Thoracic aorta (tissue), 2 donors: Measurements from ENCODE around the gene RASD2. TPM values are rescaled to one million over a fixed set of nuclear protein-coding genes. Genes with fewer than 3 reads are reported as not detected.
"Not testable (repeated sequence)": the region's sequence is repeated elsewhere in the genome, so short reads cannot be mapped to it uniquely, and the experiment has no call there.

Source experiments
- ATAC-seq: fragments of 150-250 bp; one replicate; pipeline ENCODE4 v1.8.0; 2017; ENCODE audit warnings: low read depth; ENCODE audit not compliant: insufficient number of reproducible peaks, low FRiP score
- DNase-seq: peaks from one replicate; pipeline ENCODE4 v3.0.0-alpha.2; 2020; ENCODE audit warnings: low spot score
- H3K27ac ChIP-seq, 2 donors: fragments of 200-600 bp; sonication (generic); 1 replicate in 1 of 2; 2 replicates in 1 of 2; pipeline ENCODE4 v1.5.1; 2016; ENCODE audit warnings: mild to moderate bottlenecking in 2 of 2, moderate library complexity in 2 of 2
- H3K27me3 ChIP-seq: fragments of 200-600 bp; sonication (generic); replicated peaks from 2 replicates; pipeline ENCODE4 v1.6.0; 2016; ENCODE audit warnings: mild to moderate bottlenecking; ENCODE audit not compliant: insufficient read depth
- H3K36me3 ChIP-seq: fragments of 200-600 bp; sonication (generic); one replicate; pipeline ENCODE4 v1.5.1; 2016
- H3K4me1 ChIP-seq, 2 donors: fragments of 200-600 bp; sonication (generic); 1 replicate in 1 of 2; 2 replicates in 1 of 2; pipeline versions ENCODE4 v1.5.1 to v1.6.0; 2016; ENCODE audit warnings: low read depth in 2 of 2, mild to moderate bottlenecking in 1 of 2; ENCODE audit not compliant: control insufficient read depth in 1 of 2
- H3K4me3 ChIP-seq: fragments of 200-600 bp; sonication (generic); 2 replicates; pipeline ENCODE4 v1.5.1; 2016; ENCODE audit warnings: mild to moderate bottlenecking
- H3K9me3 ChIP-seq: fragments of 200-600 bp; sonication (generic); 2 replicates; pipeline ENCODE4 v1.5.1; 2016
- total RNA-seq, 2 donors: library from RNA; depleted of rRNA; stranded (reverse); fragments of >200 nt; gene quantifications; one replicate each; pipeline versions ENCODE4 v1.1.0 to v1.2.3, GENCODE V29; 2016
- TF ChIP-seq, protein P1 (sequence below): fragments of 200-600 bp; sonication (generic); IDR thresholded peaks from one replicate; pipeline ENCODE4 v1.5.1; 2019; ENCODE audit warnings: antibody characterized with exemption

The RASD2 gene
- 10 to 100 TPM; 14.0 to 18.8 TPM for total RNA-seq

DNA sequence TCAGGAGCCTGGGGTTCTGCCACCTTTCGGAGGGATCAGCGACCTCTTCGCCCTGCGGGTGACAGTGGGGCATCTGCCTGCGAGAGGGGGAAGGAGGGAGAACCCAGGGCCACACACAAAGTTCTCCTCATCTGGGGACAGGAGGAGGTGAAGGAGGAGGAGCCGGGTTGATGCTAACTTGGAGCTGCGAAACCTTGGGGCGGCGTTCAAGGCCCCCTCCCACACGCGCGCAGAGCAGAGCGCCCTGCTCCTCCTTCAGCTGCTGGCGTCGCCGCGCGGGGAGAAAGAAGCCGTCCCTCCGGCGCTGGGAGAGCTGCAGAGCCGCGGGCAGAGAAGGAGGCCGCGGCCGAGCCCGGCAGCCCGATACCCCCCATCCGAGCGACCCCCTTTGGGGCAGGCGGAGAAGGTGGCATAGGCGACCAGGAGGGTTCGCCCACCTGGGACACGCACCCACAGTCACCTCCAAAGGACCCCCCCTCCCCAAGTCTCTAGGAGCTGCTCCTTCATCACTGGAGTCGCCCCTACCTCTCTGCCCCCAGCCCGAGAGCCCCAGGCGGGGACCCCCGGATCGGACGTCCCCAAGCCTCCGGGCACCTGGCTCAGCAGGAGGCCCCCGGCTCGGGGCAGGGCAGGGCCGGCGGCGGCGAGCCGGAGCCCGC, at the start of gene RASD2:
Gene RASD2, plus strand, starts transcription at position 237 of the 659 bp plus-strand sequence. CDS start 5,979 bp downstream, outside the sequence.
- Histone ChIP-seq H3K27ac (peak within 1 kb of the TSS; percentile 95 to 96), H3K4me1 (peaks cover 13 to 69% of the 10 kb centered on the region in 2 donors), H3K9me3 (no peaks in the 10 kb centered on the region), H3K36me3 (no peaks in the 10 kb centered on the region), H3K4me3 (peak within 1 kb of the TSS; percentile 85), H3K27me3 (no peaks in the 10 kb centered on the region)
- TF ChIP-seq, protein P1, sequence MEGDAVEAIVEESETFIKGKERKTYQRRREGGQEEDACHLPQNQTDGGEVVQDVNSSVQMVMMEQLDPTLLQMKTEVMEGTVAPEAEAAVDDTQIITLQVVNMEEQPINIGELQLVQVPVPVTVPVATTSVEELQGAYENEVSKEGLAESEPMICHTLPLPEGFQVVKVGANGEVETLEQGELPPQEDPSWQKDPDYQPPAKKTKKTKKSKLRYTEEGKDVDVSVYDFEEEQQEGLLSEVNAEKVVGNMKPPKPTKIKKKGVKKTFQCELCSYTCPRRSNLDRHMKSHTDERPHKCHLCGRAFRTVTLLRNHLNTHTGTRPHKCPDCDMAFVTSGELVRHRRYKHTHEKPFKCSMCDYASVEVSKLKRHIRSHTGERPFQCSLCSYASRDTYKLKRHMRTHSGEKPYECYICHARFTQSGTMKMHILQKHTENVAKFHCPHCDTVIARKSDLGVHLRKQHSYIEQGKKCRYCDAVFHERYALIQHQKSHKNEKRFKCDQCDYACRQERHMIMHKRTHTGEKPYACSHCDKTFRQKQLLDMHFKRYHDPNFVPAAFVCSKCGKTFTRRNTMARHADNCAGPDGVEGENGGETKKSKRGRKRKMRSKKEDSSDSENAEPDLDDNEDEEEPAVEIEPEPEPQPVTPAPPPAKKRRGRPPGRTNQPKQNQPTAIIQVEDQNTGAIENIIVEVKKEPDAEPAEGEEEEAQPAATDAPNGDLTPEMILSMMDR = no peak
- DNase-seq (no peak), ATAC-seq (no peak)

DNA sequence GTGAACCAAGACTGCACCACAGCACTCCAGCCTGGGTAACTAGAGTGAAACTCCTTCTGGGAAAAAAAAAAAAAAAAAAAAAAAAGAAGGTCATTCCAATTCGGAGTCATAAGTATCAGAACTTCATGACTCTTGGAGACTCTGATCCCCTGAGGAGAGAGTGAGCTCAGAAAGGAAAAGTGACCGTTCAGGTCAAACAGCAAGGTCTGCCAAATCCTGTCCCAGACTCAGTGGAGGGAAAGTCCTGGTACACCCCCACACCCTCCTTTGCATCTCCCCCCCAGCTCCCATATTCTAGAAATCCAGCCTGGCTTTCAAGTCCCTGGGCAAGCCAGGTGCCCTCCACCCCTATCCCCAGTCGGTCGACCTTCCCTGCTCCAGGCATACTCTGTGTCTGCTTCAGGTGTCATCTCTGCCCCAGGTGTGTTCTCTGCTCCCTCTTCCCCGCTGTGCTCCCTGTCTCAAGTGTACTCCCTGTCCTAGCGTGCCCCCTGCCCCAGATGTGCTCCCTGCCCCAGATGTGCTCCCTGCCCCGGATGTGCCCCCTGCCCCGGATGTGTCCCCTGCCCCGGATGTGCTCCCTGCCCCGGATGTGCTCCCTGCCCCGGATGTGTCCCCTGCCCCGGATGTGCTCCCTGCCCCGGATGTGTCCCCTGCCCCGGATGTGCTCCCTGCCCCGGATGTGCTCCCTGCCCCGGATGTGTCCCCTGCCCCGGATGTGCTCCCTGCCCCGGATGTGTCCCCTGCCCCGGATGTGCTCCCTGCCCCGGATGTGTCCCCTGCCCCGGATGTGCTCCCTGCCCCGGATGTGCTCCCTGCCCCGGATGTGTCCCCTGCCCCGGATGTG, 49.3 kb upstream of the RASD2 start:
- H3K4me1 ChIP-seq, DNase-seq, H3K27me3 ChIP-seq, H3K36me3 ChIP-seq, H3K27ac ChIP-seq, ATAC-seq, H3K9me3 ChIP-seq, H3K4me3 ChIP-seq: not testable (repeated sequence)

DNA sequence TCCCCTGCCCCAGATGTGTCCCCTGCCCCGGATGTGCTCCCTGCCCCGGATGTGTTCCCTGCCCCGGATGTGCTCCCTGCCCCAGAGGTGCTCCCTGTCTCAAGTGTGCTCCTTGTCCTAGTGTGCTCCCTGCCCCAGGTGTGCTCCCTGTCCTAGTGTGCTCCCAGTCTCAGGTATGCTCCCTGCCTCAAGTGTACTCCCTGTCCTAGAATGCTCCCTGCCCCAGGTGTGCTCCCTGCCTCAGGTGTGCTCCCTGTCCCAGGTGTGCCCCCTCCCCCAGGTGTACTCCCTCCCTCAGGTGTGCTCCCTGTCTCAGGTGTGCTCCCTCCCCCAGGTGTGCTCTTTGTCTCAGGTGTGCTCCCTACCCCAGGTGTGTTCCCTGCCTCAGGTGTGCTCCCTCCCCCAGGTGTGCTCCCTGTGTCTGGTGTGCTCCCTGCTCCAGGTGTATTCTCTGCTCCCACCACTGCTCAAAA, 48.7 kb upstream of the RASD2 start:
- ATAC-seq = no peak
- no peak overlapping the region for H3K4me3 ChIP-seq
- no peak for DNase-seq
- H3K9me3 ChIP-seq = no peaks in the 10 kb centered on the region
- H3K27me3 ChIP-seq = no peaks in the 10 kb centered on the region
- no peaks in the 10 kb centered on the region for H3K4me1 ChIP-seq
- no peak overlapping the region for H3K27ac ChIP-seq
- no peaks in the 10 kb centered on the region for H3K36me3 ChIP-seq
- TF ChIP-seq, protein P1 = no peak

DNA sequence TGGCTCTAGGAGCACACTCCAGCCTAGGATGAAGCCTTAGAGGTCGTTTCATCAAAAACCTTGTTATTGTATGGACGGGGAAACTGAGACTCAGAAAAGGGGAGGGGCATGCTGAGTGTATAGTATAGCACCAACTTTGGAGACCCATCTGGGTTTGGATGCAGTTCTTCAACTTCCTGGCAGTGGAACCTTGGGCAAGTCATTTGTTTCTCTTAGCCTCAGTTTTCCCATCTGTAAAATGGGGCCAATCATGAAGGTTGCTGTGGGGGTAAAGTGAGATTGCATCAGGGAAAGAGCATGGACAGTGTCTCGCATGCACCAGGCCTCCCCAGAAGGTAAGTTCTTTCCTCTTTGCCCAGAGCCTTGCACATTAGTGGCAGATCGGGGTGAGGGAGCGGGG, 47.6 kb upstream of the RASD2 start:
- no peak for ATAC-seq
- no peaks in the 10 kb centered on the region for H3K27me3 ChIP-seq
- no peaks in the 10 kb centered on the region for H3K4me1 ChIP-seq
- H3K4me3 ChIP-seq = no peak overlapping the region
- H3K9me3 ChIP-seq = no peaks in the 10 kb centered on the region
- no peaks in the 10 kb centered on the region for H3K36me3 ChIP-seq
- DNase-seq = no peak
- TF ChIP-seq, protein P1 = no peak
- no peak overlapping the region for H3K27ac ChIP-seq

DNA sequence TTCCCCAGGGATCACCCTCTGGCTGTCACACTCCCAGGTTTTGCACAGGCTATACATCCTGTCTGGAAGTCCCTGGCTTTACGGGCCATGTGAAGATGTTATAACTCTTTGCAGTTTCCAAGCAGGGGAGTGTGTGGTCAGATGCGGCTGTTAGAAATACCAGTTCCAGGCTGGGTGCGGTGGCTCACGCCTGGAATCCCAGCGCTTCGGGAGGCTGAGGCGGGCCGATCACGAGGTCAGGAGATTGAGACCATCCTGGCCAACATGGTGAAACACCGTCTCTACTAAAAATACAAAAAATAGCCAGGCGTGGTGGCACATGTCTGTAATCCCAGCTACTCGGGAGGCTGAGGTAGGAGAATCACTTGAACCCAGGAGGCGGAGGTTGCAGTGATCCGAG, 44.9 kb upstream of the RASD2 start:
- H3K9me3 ChIP-seq, H3K4me3 ChIP-seq, H3K36me3 ChIP-seq, H3K27me3 ChIP-seq, H3K27ac ChIP-seq, DNase-seq, H3K4me1 ChIP-seq, ATAC-seq: not testable (repeated sequence)

GRCh38 chr22:35496768-35497312, 43.8 kb upstream of the RASD2 start:
- no peaks in the 10 kb centered on the region for H3K4me1 ChIP-seq
- no peaks in the 10 kb centered on the region for H3K9me3 ChIP-seq
- no peak for DNase-seq
- no peaks in the 10 kb centered on the region for H3K27me3 ChIP-seq
- no peak overlapping the region for H3K27ac ChIP-seq
- no peak for ATAC-seq
- H3K36me3 ChIP-seq = no peaks in the 10 kb centered on the region
- H3K4me3 ChIP-seq = no peak overlapping the region
- TF ChIP-seq, protein P1 = no peak
